IMR-90 (cell line): ENCODE data around the gene WDR46. TPM values are rescaled to one million over a fixed set of nuclear protein-coding genes. Genes with fewer than 3 reads are reported as not detected.

Experiments
- ATAC-seq: fragments of 200-7000 bp; cut with Tn5 transposase; 2 replicates; pipeline ENCODE4 v1.9.1; 2020; ENCODE audit warnings: low read depth, mild to moderate bottlenecking, moderate library complexity
- BruUV-seq: library from RNA; stranded (reverse); fragments of 400-500 nt; replicated peaks from 2 replicates; lab custom pipeline; 2021; lab: Mats Ljungman, UMichigan
- CTCF ChIA-PET: fragments of 300-600 bp; formaldehyde crosslinking; extraction: SDS; loops from one replicate; lab custom pipeline; 2021; ENCODE audit warnings: antibody characterized with exemption; lab: Yijun Ruan, JAX
- POLR2A ChIA-PET: fragments of 300-600 bp; sonication (Branson Sonifier 250); formaldehyde crosslinking; loops from one replicate; lab custom pipeline; 2022; ENCODE audit warnings: antibody characterized with exemption; ENCODE audit not compliant: unreplicated experiment; lab: Charles Lee
- DNase-seq: peaks from one replicate; pipeline ENCODE4 v3.0.0; 2013
- H2AFZ ChIP-seq: replicated peaks from 2 replicates; pipeline ENCODE3; 2013; ENCODE audit warnings: low read length, mild to moderate bottlenecking; ENCODE audit not compliant: poor library complexity
- H2AK5ac ChIP-seq: 2 replicates; pipeline ENCODE4 v1.6.1; 2013; ENCODE audit warnings: low read depth, low read length, inconsistent platforms
- H2AK9ac ChIP-seq: replicated peaks from 2 replicates; pipeline ENCODE3; 2013; ENCODE audit warnings: mild to moderate bottlenecking, low read depth, low read length, moderate library complexity; ENCODE audit not compliant: poor library complexity
- H2BK120ac ChIP-seq: 2 replicates; pipeline ENCODE4 v1.6.1; 2013; ENCODE audit warnings: low read depth, low read length, inconsistent platforms
- H2BK15ac ChIP-seq: 3 replicates; pipeline ENCODE4 v1.6.1; 2013; ENCODE audit warnings: low read depth, low read length, inconsistent platforms
- H2BK20ac ChIP-seq: 2 replicates; pipeline ENCODE4 v1.6.1; 2013; ENCODE audit warnings: low read depth, mild to moderate bottlenecking, inconsistent platforms, low read length, moderate library complexity
- H2BK5ac ChIP-seq: 2 replicates; pipeline ENCODE4 v1.6.1; 2013; ENCODE audit warnings: mild to moderate bottlenecking, low read depth, low read length, inconsistent platforms; ENCODE audit not compliant: poor library complexity, severe bottlenecking
- H3K14ac ChIP-seq: replicated peaks from 2 replicates; pipeline ENCODE4 v1.6.1; 2013; ENCODE audit warnings: low read depth, low read length, inconsistent platforms
- H3K18ac ChIP-seq: 2 replicates; pipeline ENCODE4 v1.6.1; 2013; ENCODE audit warnings: low read depth, low read length, control low read depth
- H3K23ac ChIP-seq: 2 replicates; pipeline ENCODE4 v1.6.1; 2013; ENCODE audit warnings: low read depth, low read length, inconsistent platforms
- H3K27ac ChIP-seq: 2 replicates; pipeline ENCODE4 v1.5.1; 2013; ENCODE audit warnings: mild to moderate bottlenecking, control low read depth, low read length; ENCODE audit not compliant: insufficient read depth
- H3K27me3 ChIP-seq: 2 replicates; pipeline ENCODE4 v1.6.1; 2013; ENCODE audit warnings: low read length; ENCODE audit not compliant: control insufficient read depth, insufficient read depth
- H3K36me3 ChIP-seq: 2 replicates; pipeline ENCODE4 v1.6.1; 2013; ENCODE audit warnings: low read length, mixed read lengths; ENCODE audit not compliant: control insufficient read depth, insufficient read depth
- H3K4ac ChIP-seq: 2 replicates; pipeline ENCODE4 v1.6.1; 2013; ENCODE audit warnings: low read depth, low read length, inconsistent platforms
- H3K4me1 ChIP-seq: 2 replicates; pipeline ENCODE4 v1.6.1; 2013; ENCODE audit warnings: low read length, mixed read lengths; ENCODE audit not compliant: control insufficient read depth, insufficient read depth
- H3K4me2 ChIP-seq: 2 replicates; pipeline ENCODE4 v1.6.1; 2013; ENCODE audit warnings: low read depth, mild to moderate bottlenecking, control low read depth, low read length, moderate library complexity
- H3K4me3 ChIP-seq: 2 replicates; pipeline ENCODE4 v1.5.1; 2013; ENCODE audit warnings: low read depth, mild to moderate bottlenecking, control low read depth, low read length, moderate library complexity; ENCODE audit not compliant: insufficient read depth
- H3K56ac ChIP-seq: 2 replicates; pipeline ENCODE4 v1.6.1; 2013; ENCODE audit warnings: low read length, inconsistent platforms; ENCODE audit not compliant: insufficient read depth; ENCODE audit errors: extremely low read depth
- H3K79me1 ChIP-seq, 2 experiments: 2 replicates each; pipeline ENCODE4 v1.6.1; 2013; ENCODE audit warnings: low read length in 2 of 2, inconsistent platforms in 1 of 2, low read depth in 1 of 2
- H3K9ac ChIP-seq: 2 replicates; pipeline ENCODE4 v1.6.1; 2013; ENCODE audit warnings: low read depth, low read length, control low read depth
- H3K9me1 ChIP-seq: 2 replicates; pipeline ENCODE4 v1.6.1; 2013; ENCODE audit warnings: low read length, inconsistent platforms; ENCODE audit not compliant: insufficient read depth
- H3K9me3 ChIP-seq: 2 replicates; pipeline ENCODE4 v1.6.1; 2013; ENCODE audit warnings: low read length; ENCODE audit not compliant: control insufficient read depth, insufficient read depth
- H4K20me1 ChIP-seq: 2 replicates; pipeline ENCODE4 v1.6.1; 2013; ENCODE audit warnings: low read length, inconsistent platforms; ENCODE audit not compliant: insufficient read depth
- H4K5ac ChIP-seq: 2 replicates; pipeline ENCODE4 v1.6.1; 2013; ENCODE audit warnings: mild to moderate bottlenecking, low read depth, low read length, control low read depth
- H4K8ac ChIP-seq, 2 experiments: 2 replicates each; pipeline ENCODE4 v1.6.1; 2013; ENCODE audit warnings: low read depth in 2 of 2, low read length in 2 of 2, control low read depth in 1 of 2, inconsistent platforms in 1 of 2
- H4K91ac ChIP-seq: 2 replicates; pipeline ENCODE4 v1.6.1; 2013; ENCODE audit warnings: low read depth, low read length, inconsistent platforms; ENCODE audit not compliant: insufficient read depth
- CEBPB ChIP-seq: IDR thresholded peaks from 2 replicates; pipeline ENCODE4 v1.6.1; 2012; ENCODE audit warnings: low read depth, low read length, improper control_type of control experiment
- CHD1 ChIP-seq: IDR thresholded peaks from 2 replicates; pipeline ENCODE4 v1.6.1; 2012; ENCODE audit warnings: low read depth, low read length, improper control_type of control experiment
- WGBS, 2 experiments: methylation state at CpG; one replicate each; pipeline versions ENCODE4 v1.1.5 to v1.1.7; 2013; ENCODE audit warnings: missing lambda C conversion rate in 2 of 2; ENCODE audit not compliant: insufficient read length in 1 of 2; ENCODE audit errors: extremely low coverage in 2 of 2; 5-methylcytosine and 5-hydroxymethylcytosine counted together
- dilution Hi-C: fragments of 300-500 bp; cut with HindIII; formaldehyde crosslinking; loops from one replicate; pipeline ENCODE4 v1.14.3; 2018; ENCODE audit warnings: low sequenced_read_pairs; ENCODE audit not compliant: unreplicated experiment
- in situ Hi-C: fragments of 300-500 bp; cut with MboI; formaldehyde crosslinking; loops from 3 replicates; pipeline ENCODE4 v1.14.3; 2019; ENCODE audit warnings: low sequenced_read_pairs, inconsistent platforms, mixed read lengths
- intact Hi-C: fragments of 100-400 bp; cut with micrococcal nuclease; formaldehyde crosslinking; loops from 2 replicates; pipeline ENCODE4 v1.10.0; 2022
- polyA plus RNA-seq, 3 experiments: library from polyadenylated mRNA; depleted of rRNA; stranded (reverse); fragments of >200 nt; gene quantifications; 2 replicates each; pipeline ENCODE4 v1.2.3, GENCODE V29; 2012; ENCODE audit warnings: low replicate concordance in 1 of 3
- total RNA-seq: library from RNA; depleted of rRNA; stranded (reverse); fragments of >200 nt; gene quantifications from 2 replicates; pipeline ENCODE4 v1.2.3, GENCODE V29; 2012

WDR46 gene
- total and polyA plus RNA-seq, 2 of the 4 experiments (the other 2 are of a cell fraction): 73.8 to 81.6 TPM

GRCh38 chr6:33272275-33273128, 16.5 kb downstream of the WDR46 start:
- in situ Hi-C loops: no loop called here
- CTCF ChIA-PET: no interaction called here
- dilution Hi-C loops: no loop called here

More at GRCh38 chr6:33272275-33273128, 16.5 kb downstream of the WDR46 start:
- 0 out of 2 replicates have a peak overlapping the region, but pooled peaks have one; percentile 2 for H3K18ac ChIP-seq
- BruUV-seq: TSS peak; percentile 58
- H3K4me1 ChIP-seq: peaks cover 14% of the 10 kb centered on the region
- peak overlapping the region; percentile 63 to 84 for H4K8ac ChIP-seq
- peak overlapping the region; percentile 95 for H3K9ac ChIP-seq
- H2AK9ac ChIP-seq: peak overlapping the region; percentile 99
- H3K9me3 ChIP-seq: no peaks in the 10 kb centered on the region
- no peak overlapping the region for H2BK15ac ChIP-seq
- H2BK20ac ChIP-seq: no peak overlapping the region
- peak overlapping the region; percentile 84 for H4K91ac ChIP-seq
- H3K4ac ChIP-seq: peak overlapping the region; percentile 86
- peak overlapping the region; percentile 77 for H2BK5ac ChIP-seq
- peak overlapping the region; percentile 69 for H3K27ac ChIP-seq
- H3K56ac ChIP-seq: peak overlapping the region; percentile 88
- TF ChIP-seq CEBPB (no peak), CHD1 (0 out of 2 replicates have a peak, but pooled peaks have one; percentile 28)
- peak overlapping the region; percentile 71 for H3K4me3 ChIP-seq
- peak overlapping the region; percentile 82 for H2AK5ac ChIP-seq
- peak overlapping the region; percentile 65 for H4K5ac ChIP-seq
- H2BK120ac ChIP-seq: no peak overlapping the region
- H3K23ac ChIP-seq: peak overlapping the region; percentile 86
- H3K9me1 ChIP-seq: peaks cover 9% of the 10 kb centered on the region
- H3K27me3 ChIP-seq: no peaks in the 10 kb centered on the region
- WGBS, 2 experiments: 0% methylated on average over 1 of the region's 22 CpGs; no CpG with 5 or more reads in 1 of the 2 experiments
- intact Hi-C loops: no loop called here
- H3K14ac ChIP-seq: peak overlapping the region; percentile 95
- peaks cover 55% of the 10 kb centered on the region for H4K20me1 ChIP-seq
- peak overlapping the region; percentile 84 for H2AFZ ChIP-seq
- H3K79me1 ChIP-seq: peaks cover 28 to 65% of the 10 kb centered on the region in 2 experiments
- POLR2A ChIA-PET: interaction anchor here (1.0 to 1.2 kb wide), 2 partner anchors 22 to 64 kb away, joined by 6 to 7 read pairs; partner anchors contain the start of gene RING1
- peak overlapping the region; percentile 84 for H3K4me2 ChIP-seq
- H3K36me3 ChIP-seq: peaks cover 52% of the 10 kb centered on the region
- ATAC-seq (peak; percentile 12), DNase-seq (no peak)
